H1 (cell line): ENCODE results near the gene ELFN2. TPM values are rescaled to one million over a fixed set of nuclear protein-coding genes. Genes with fewer than 3 reads are reported as not detected.

ENCODE experiments used
- CTCF ChIA-PET: fragments of 300-600 bp; sonication (Branson Sonifier 250); formaldehyde crosslinking; loops from one replicate; lab custom pipeline; 2021; ENCODE audit not compliant: partially characterized antibody; lab: Charles Lee
- POLR2A ChIA-PET: fragments of 300-600 bp; sonication (Branson Sonifier 250); formaldehyde crosslinking; loops from one replicate; lab custom pipeline; 2021; ENCODE audit warnings: inconsistent platforms; ENCODE audit not compliant: partially characterized antibody; lab: Charles Lee
- DNase-seq, 2 experiments: peaks; one replicate each; pipeline versions ENCODE4 v3.0.0 to v3.0.0-alpha.2; 2010 to 2022; ENCODE audit warnings: low spot score in 2 of 2, low read depth in 1 of 2, mixed read lengths in 1 of 2
- FAIRE-seq: peaks from 2 replicates; lab custom pipeline; 2011; peaks lifted over from hg19 to GRCh38; lab: Jason Lieb, UNC
- H2AFZ ChIP-seq: 2 replicates; pipeline ENCODE4 v1.8.1; 2012; ENCODE audit warnings: low read length, inconsistent platforms
- H2AK5ac ChIP-seq: 2 replicates; pipeline ENCODE4 v1.6.1; 2013; ENCODE audit warnings: low read depth, low read length
- H2BK120ac ChIP-seq: replicated peaks from 2 replicates; pipeline ENCODE3; 2013; ENCODE audit warnings: low read depth, low read length, inconsistent platforms
- H2BK12ac ChIP-seq: 2 replicates; pipeline ENCODE4 v1.6.1; 2013; ENCODE audit warnings: low read depth, low read length
- H2BK15ac ChIP-seq: 2 replicates; pipeline ENCODE4 v1.6.1; 2013; ENCODE audit warnings: low read length
- H2BK20ac ChIP-seq: 2 replicates; pipeline ENCODE4 v1.6.1; 2013; ENCODE audit warnings: low read length
- H2BK5ac ChIP-seq: 2 replicates; pipeline ENCODE4 v1.6.1; 2013; ENCODE audit warnings: low read depth, low read length
- H3K14ac ChIP-seq: 2 replicates; pipeline ENCODE4 v1.6.1; 2013; ENCODE audit warnings: inconsistent platforms; ENCODE audit not compliant: insufficient read length
- H3K18ac ChIP-seq: 2 replicates; pipeline ENCODE4 v1.6.1; 2013; ENCODE audit warnings: low read length; ENCODE audit errors: extremely low read depth
- H3K23ac ChIP-seq: 2 replicates; pipeline ENCODE4 v1.6.1; 2013; ENCODE audit warnings: inconsistent platforms; ENCODE audit not compliant: insufficient read length
- H3K23me2 ChIP-seq: 2 replicates; pipeline ENCODE4 v1.6.1; 2013; ENCODE audit warnings: low read depth, low read length
- H3K27ac ChIP-seq: 2 replicates; pipeline ENCODE4 v1.6.1; 2011; ENCODE audit warnings: low read depth, low read length, inconsistent platforms
- H3K27me3 ChIP-seq, 4 experiments: replicated peaks in 1 of 4; 1 replicate in 1 of 4; 2 replicates in 3 of 4; pipeline versions ENCODE4 v1.6.1 to v1.8.1; 2011 to 2013; ENCODE audit warnings: low read length in 3 of 4, mild to moderate bottlenecking in 3 of 4, inconsistent platforms in 2 of 4, mixed read lengths in 2 of 4, moderate library complexity in 1 of 4; ENCODE audit not compliant: control insufficient read depth in 3 of 4, insufficient read depth in 3 of 4; ENCODE audit errors: extremely low read depth in 1 of 4
- H3K36me3 ChIP-seq, 4 experiments: 2 replicates each; pipeline versions ENCODE4 v1.6.1 to v1.8.1; 2011 to 2013; ENCODE audit warnings: mild to moderate bottlenecking in 4 of 4, low read length in 3 of 4, moderate library complexity in 2 of 4, control low read depth in 1 of 4, inconsistent platforms in 1 of 4; ENCODE audit not compliant: insufficient read depth in 4 of 4, control insufficient read depth in 2 of 4
- H3K4ac ChIP-seq: replicated peaks from 2 replicates; pipeline ENCODE3; 2013; ENCODE audit warnings: low read length, low read depth, mixed read lengths, inconsistent platforms; ENCODE audit not compliant: insufficient read length
- H3K4me1 ChIP-seq, 4 experiments: replicated peaks in 1 of 4; 1 replicate in 1 of 4; 2 replicates in 3 of 4; pipeline versions ENCODE4 v1.6.1 to v1.8.1; 2011 to 2013; ENCODE audit warnings: low read length in 3 of 4, inconsistent platforms in 2 of 4, mixed read lengths in 1 of 4; ENCODE audit not compliant: insufficient read depth in 4 of 4, control insufficient read depth in 3 of 4
- H3K4me2 ChIP-seq, 2 experiments: 2 replicates each; pipeline versions ENCODE4 v1.6.1 to v1.8.1; 2011 to 2013; ENCODE audit warnings: low read depth in 2 of 2, low read length in 2 of 2, control low read depth in 1 of 2, inconsistent platforms in 1 of 2, mild to moderate bottlenecking in 1 of 2; ENCODE audit not compliant: insufficient read depth in 1 of 2
- H3K4me3 ChIP-seq, 4 experiments: fragments of 200-600, 300-600 bp in 1 of 4; sonication (generic), shearing (Covaris generic), sonication (Bioruptor Twin) in 1 of 4; 2 replicates each; pipeline versions ENCODE4 v1.5.1 to v1.8.1; 2011 to 2016; ENCODE audit warnings: low read length in 4 of 4, low read depth in 3 of 4, control low read depth in 2 of 4, inconsistent platforms in 2 of 4, mild to moderate bottlenecking in 2 of 4, mixed read lengths in 1 of 4, moderate library complexity in 1 of 4; ENCODE audit not compliant: insufficient read depth in 2 of 4; ENCODE audit errors: extremely low read depth in 1 of 4
- H3K56ac ChIP-seq: replicated peaks from 2 replicates; pipeline ENCODE3; 2013; ENCODE audit warnings: low read depth, mild to moderate bottlenecking, mixed read lengths, low read length, inconsistent platforms; ENCODE audit not compliant: insufficient read length
- H3K79me1 ChIP-seq: 2 replicates; pipeline ENCODE4 v1.6.1; 2013; ENCODE audit warnings: low read depth, low read length, control low read depth
- H3K79me2 ChIP-seq, 2 experiments: 2 replicates each; pipeline versions ENCODE4 v1.6.1 to v1.8.1; 2012 to 2013; ENCODE audit warnings: low read length in 2 of 2, mild to moderate bottlenecking in 2 of 2, inconsistent platforms in 1 of 2; ENCODE audit not compliant: insufficient read depth in 2 of 2, control insufficient read depth in 1 of 2
- H3K9ac ChIP-seq, 4 experiments: replicated peaks in 1 of 4; 1 replicate in 1 of 4; 2 replicates in 3 of 4; pipeline versions ENCODE4 v1.6.1 to v1.8.1; 2011 to 2013; ENCODE audit warnings: low read depth in 3 of 4, low read length in 3 of 4, control low read depth in 2 of 4, mild to moderate bottlenecking in 2 of 4, moderate library complexity in 2 of 4, inconsistent platforms in 1 of 4; ENCODE audit errors: extremely low read depth in 1 of 4
- H3K9me3 ChIP-seq, 2 experiments: 2 replicates each; pipeline versions ENCODE4 v1.6.1 to v1.8.1; 2012 to 2013; ENCODE audit warnings: mild to moderate bottlenecking in 2 of 2, moderate library complexity in 2 of 2, control low read depth in 1 of 2, inconsistent platforms in 1 of 2, low read depth in 1 of 2, low read length in 1 of 2, mixed read lengths in 1 of 2; ENCODE audit not compliant: insufficient read depth in 2 of 2
- H4K20me1 ChIP-seq, 2 experiments: replicated peaks in 1 of 2; 2 replicates each; pipeline versions ENCODE3 to v1.8.1; 2011 to 2013; ENCODE audit warnings: inconsistent platforms in 2 of 2, low read length in 2 of 2, mild to moderate bottlenecking in 1 of 2; ENCODE audit not compliant: insufficient read depth in 2 of 2, control insufficient read depth in 1 of 2
- H4K5ac ChIP-seq: 2 replicates; pipeline ENCODE4 v1.6.1; 2013; ENCODE audit warnings: low read length, low read depth, mixed read lengths, inconsistent platforms; ENCODE audit not compliant: insufficient read length
- H4K8ac ChIP-seq: 2 replicates; pipeline ENCODE4 v1.8.0; 2013; ENCODE audit warnings: mild to moderate bottlenecking, moderate library complexity, low read length, inconsistent platforms; ENCODE audit not compliant: insufficient read depth; ENCODE audit errors: extremely low read depth
- H4K91ac ChIP-seq: replicated peaks from 2 replicates; pipeline ENCODE3; 2013; ENCODE audit warnings: low read length, mixed read lengths, inconsistent platforms; ENCODE audit not compliant: insufficient read length
- EP300 ChIP-seq, 2 experiments: IDR thresholded peaks; 1 replicate in 1 of 2; 2 replicates in 1 of 2; pipeline ENCODE4 v1.6.1; 2011 to 2012; ENCODE audit warnings: low read depth in 2 of 2, low read length in 2 of 2, mild to moderate bottlenecking in 2 of 2, borderline replicate concordance in 1 of 2, inconsistent platforms in 1 of 2, moderate library complexity in 1 of 2
- GTF2F1 ChIP-seq: IDR thresholded peaks from 2 replicates; pipeline ENCODE4 v1.6.1; 2012; ENCODE audit warnings: low read depth, low read length, improper control_type of control experiment, borderline replicate concordance
- HDAC2 ChIP-seq, 2 experiments: fragments of 300-600 bp in 1 of 2; sonication (generic) in 1 of 2; IDR thresholded peaks; 2 replicates each; pipeline ENCODE4 v1.6.1; 2011 to 2012; ENCODE audit warnings: low read depth in 2 of 2, low read length in 2 of 2, mild to moderate bottlenecking in 2 of 2, moderate library complexity in 2 of 2, borderline replicate concordance in 1 of 2, inconsistent platforms in 1 of 2
- KDM5A ChIP-seq: fragments of 200-600 bp; IDR thresholded peaks from 2 replicates; pipeline ENCODE4 v1.7.1; 2012; ENCODE audit warnings: mild to moderate bottlenecking, low read length, inconsistent platforms, mixed read lengths
- TAF7 ChIP-seq: optimal IDR thresholded peaks from 2 replicates; pipeline ENCODE3; 2011; ENCODE audit warnings: low read depth, mild to moderate bottlenecking, inconsistent platforms, low read length, moderate library complexity, borderline replicate concordance
- TBP ChIP-seq: IDR thresholded peaks from 2 replicates; pipeline ENCODE4 v1.6.1; 2011; ENCODE audit warnings: low read depth, low read length, improper control_type of control experiment
- TEAD4 ChIP-seq: IDR thresholded peaks from 2 replicates; pipeline ENCODE4 v1.6.1; 2012; ENCODE audit warnings: low read depth, low read length, inconsistent platforms, mixed read lengths
- USF2 ChIP-seq: IDR thresholded peaks from 2 replicates; pipeline ENCODE4 v1.6.1; 2011; ENCODE audit warnings: low read length, improper control_type of control experiment
- WGBS, 2 experiments: shearing (Covaris generic) in 1 of 2; methylation state at CpG; one replicate each; pipeline versions ENCODE4 v1.1.6 to v1.1.7; 2013 to 2015; ENCODE audit warnings: low lambda C conversion rate in 2 of 2, mixed read lengths in 2 of 2, inconsistent platforms in 1 of 2, low coverage in 1 of 2, missing lambda C conversion rate in 1 of 2; ENCODE audit not compliant: insufficient replicate concordance in 2 of 2, insufficient coverage in 1 of 2, insufficient read length in 1 of 2; ENCODE audit errors: extremely low coverage in 1 of 2, missing lambda C conversion rate in 1 of 2; 5-methylcytosine and 5-hydroxymethylcytosine counted together
- polyA plus RNA-seq, 7 experiments: library from polyadenylated mRNA; depleted of rRNA in 3 of 7; stranded (reverse) in 5 of 7; unstranded in 2 of 7; fragments of >200 nt in 5 of 7; fragments of 200-250 nt in 2 of 7; gene quantifications; 1 replicate in 5 of 7; 2 replicates in 1 of 7; 4 replicates in 1 of 7; pipeline versions ENCODE4 v1.2.1 to v1.2.3, GENCODE V29; 2011 to 2013; ENCODE audit warnings: missing spikeins in 2 of 7, mixed read lengths in 2 of 7
- total RNA-seq: library from RNA; stranded (reverse); fragmentation: NEBNext Ultra II Directional; extraction: Animal tissue kit (Norgen Biotek cat#: 25700); gene quantifications from 2 replicates; pipeline ENCODE4 v1.2.1, GENCODE V29; 2021
- TF ChIP-seq, protein P1 (sequence below): IDR thresholded peaks from 2 replicates; pipeline ENCODE4 v1.6.1; 2012; ENCODE audit warnings: inconsistent platforms

Gene ELFN2
- total and polyA plus RNA-seq, 2 of the 8 experiments (the other 6 are each of a cell fraction or from before 2014, with no cell fraction given): 0.63 to 0.88 TPM

GRCh38 chr22:37476389-37477329 lies 49.4 kb upstream of the ELFN2 start:
- no peak overlapping the region for H2AFZ ChIP-seq
- no peak overlapping the region for H3K9ac ChIP-seq
- H2BK20ac ChIP-seq: no peak overlapping the region
- no peaks in the 10 kb centered on the region for H3K27me3 ChIP-seq
- no peak overlapping the region for H3K4ac ChIP-seq
- H4K91ac ChIP-seq: no peak overlapping the region
- H3K4me2 ChIP-seq: no peak overlapping the region
- H3K79me1 ChIP-seq: no peaks in the 10 kb centered on the region
- FAIRE-seq (no peak), DNase-seq (no peak)
- CTCF ChIA-PET: interaction anchor here (0.7 to 14.2 kb wide), 6 partner anchors 10 to 216 kb away, joined by 3 to 312 read pairs (median 4); partner anchors contain the start of gene MFNG
- no peaks in the 10 kb centered on the region for H3K79me2 ChIP-seq
- WGBS, 2 experiments: 82% methylated on average over 10 of the region's 14 CpGs; no CpG with 5 or more reads in 1 of the 2 experiments
- H4K5ac ChIP-seq: no peak overlapping the region
- H3K23me2 ChIP-seq: peaks cover 2% of the 10 kb centered on the region; the same call in 1 of the 2 replicates
- no peak overlapping the region for H3K14ac ChIP-seq
- no peak overlapping the region for H3K27ac ChIP-seq
- H3K23ac ChIP-seq: no peak overlapping the region
- H4K20me1 ChIP-seq: peaks cover 1 to 2% of the 10 kb centered on the region in 2 experiments
- no peak overlapping the region for H3K4me3 ChIP-seq
- H3K36me3 ChIP-seq: no peaks in the 10 kb centered on the region
- H3K4me1 ChIP-seq: no peaks in the 10 kb centered on the region; a peak in 2 of 7 replicates
- H2BK12ac ChIP-seq: no peak overlapping the region
- no peak overlapping the region; the same call in 1 of the 2 replicates for H4K8ac ChIP-seq
- no peak overlapping the region for H2BK5ac ChIP-seq
- no peaks in the 10 kb centered on the region for H3K9me3 ChIP-seq
- no peak overlapping the region for H2AK5ac ChIP-seq
- H3K18ac ChIP-seq: no peak overlapping the region
- POLR2A ChIA-PET: interaction anchor here (0.6 to 1.2 kb wide), 2 partner anchors 8 to 14 kb away, joined by 3 read pairs; no protein-coding TSS in a partner anchor
- no peak overlapping the region for H2BK15ac ChIP-seq
- H3K56ac ChIP-seq: no peak overlapping the region
- no peak overlapping the region for H2BK120ac ChIP-seq
- no peak for TF ChIP-seq TAF7
- no peak for TF ChIP-seq KDM5A
- no peak for TF ChIP-seq TBP
- no peak for TF ChIP-seq GTF2F1
- TF ChIP-seq, protein P1, sequence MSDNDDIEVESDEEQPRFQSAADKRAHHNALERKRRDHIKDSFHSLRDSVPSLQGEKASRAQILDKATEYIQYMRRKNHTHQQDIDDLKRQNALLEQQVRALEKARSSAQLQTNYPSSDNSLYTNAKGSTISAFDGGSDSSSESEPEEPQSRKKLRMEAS: no peak
- no peak for TF ChIP-seq USF2
- no peak for TF ChIP-seq TEAD4
- TF ChIP-seq HDAC2 (IDR thresholded peaks at IDR 0.05; ENCODE audit: borderline replicate concordance in 1 of 2, low read depth in 2 of 2, low read length in 2 of 2): no peak
- no peak for TF ChIP-seq EP300 (IDR thresholded peaks at IDR 0.05; ENCODE audit: borderline replicate concordance in 1 of 2, low read depth in 2 of 2, low read length in 2 of 2)
